Measurements from ENCODE around the gene OSM.

Gene OSM

DNA sequence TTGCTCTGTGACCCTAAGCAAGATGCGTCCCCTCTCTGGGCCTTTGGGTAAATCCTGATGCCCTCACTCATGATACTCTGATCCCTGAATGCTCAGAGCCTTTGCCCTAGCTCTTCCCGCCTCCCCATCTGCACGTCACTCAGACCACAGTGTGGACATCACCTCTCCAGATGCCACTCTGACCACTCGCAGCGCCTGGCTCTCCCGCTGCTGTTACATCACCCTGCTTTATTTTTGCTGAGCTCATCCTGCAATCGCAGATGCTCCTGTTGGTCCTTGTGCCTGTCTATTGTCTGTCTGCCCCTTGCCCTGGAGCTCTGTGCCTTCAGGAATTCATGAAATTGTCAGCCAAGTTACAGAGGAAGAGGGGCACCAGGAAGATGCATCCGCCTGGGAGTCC lies 5.5 kb downstream of the OSM start:
- no peak for DNase-seq

DNA sequence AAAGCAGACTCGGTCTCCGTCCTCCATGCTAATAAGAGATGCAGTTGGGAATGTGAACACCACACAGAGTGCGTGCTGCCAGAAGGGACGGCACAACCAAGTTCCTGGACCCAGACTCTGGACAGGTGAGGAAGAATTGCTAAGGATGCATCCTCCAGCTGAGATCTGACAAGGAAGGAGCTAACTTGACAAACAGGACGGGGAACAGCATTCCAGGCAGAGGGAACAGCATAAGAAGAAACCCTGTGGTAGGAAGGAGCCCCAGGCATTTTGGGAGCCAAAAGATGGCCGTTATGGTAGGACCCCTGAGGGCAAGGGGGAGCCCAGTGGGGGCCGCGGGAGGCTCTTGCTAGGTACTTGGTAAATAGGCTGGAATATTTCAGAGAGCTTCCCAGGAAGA lies 6.0 kb downstream of the OSM start:
- no peak for DNase-seq

- no peak for DNase-seq
Measured at GRCh38 chr22:30260276-30260675, 6.4 kb downstream of the OSM start.

DNA sequence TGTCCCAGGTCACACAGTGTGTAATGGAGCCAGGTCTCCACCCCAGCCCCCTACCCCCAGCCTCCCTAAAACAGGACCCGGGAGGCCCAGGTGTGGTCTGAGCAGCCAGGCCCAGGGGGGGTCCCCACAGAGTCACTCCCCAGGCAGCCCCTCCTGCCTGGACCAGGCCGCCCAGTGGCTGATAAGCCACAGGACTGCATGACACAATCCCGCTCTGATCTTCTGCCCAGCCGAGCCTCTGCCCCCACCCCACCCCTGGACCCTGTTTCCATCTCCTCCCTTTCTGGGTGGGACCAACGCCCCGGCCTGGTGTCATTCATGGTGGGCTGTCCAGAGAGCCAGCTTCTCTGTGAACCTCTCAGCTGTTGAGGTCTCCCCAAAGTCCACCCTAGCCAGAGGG lies 12.3 kb downstream of the OSM start:
- no peak for DNase-seq

DNA sequence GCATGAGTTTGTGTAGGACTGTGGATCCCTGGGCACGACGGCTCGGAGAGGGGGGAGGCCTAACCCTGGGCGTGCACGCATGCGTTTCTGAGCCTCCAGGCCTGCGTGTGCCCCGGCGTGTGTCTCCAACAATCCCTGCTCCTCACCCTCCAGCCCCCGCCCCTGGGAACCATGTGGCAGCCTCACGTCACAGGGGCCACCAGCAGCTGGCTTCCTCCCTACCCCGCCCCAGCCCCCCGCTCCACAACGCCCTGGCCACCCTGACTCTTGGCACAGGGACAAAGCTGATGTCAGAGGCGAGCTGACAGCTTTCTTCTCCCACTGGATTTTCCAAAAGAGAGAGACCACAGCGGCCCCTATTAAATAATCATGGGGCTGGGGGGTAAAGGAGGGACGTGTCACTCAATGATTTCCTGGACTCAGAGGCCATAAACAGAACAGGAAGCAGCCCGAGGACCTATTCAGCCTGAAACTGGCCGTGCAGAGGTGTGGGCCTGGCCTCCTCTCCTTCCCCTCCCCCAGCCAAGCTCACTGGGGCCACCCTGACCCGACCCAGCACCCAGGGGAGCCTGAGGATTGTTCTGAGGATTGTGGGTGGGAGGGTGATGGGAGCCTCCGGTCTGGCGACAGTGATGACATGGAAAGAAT lies 13.3 kb downstream of the OSM start:
- DNase-seq: no peak

- DNase-seq: no peak
Measured at GRCh38 chr22:30252411-30253204, 14.0 kb downstream of the OSM start.

DNA sequence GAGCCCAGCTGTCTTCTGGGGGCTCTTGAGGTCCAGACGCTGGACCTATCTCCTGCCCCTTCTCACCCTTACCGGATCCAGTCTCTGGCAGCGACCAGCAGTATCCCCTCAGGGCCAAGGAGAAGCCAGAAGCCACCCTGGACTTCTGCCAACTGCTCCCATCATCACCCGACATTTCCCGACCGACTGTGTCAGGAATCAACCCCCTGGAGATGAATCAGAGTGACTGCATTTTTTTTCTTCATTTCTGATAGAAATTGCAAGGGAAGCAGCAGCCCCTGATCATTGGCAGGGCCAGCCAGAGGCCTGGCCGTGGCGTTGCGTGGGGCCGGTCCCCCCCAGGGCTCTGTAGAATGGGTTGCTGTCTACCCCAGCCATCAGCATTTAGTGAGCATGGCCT lies 14.9 kb downstream of the OSM start:
- no peak for DNase-seq

DNA sequence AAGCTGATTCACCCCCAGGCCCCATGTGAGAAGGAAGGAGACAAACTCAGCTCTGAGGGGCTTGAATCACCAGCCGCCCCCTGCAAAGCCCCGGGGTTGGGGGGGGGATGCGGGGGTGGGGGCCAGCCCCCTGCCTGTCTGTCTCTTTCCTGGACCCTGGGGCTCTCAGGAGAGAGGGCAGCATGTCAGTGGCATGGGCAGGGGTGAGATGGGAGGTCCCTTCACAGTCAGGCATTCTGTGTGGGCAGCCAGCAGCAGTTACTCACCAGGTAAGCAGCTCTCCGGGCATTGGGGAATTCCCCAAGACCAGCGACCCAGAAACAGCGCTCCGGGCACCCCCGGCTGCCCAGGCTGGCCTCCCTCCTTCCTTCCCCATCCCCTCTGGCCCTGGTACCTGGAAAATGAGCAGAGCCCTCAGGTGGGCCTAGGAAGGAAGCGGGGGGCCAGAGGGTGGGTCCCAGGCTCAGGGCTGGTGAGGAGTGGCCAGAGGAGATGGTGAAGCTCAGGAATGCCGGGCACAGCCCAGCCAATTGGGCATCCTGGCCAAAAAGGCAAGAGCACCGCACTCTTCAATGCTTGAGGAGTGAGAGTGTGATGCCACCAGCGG lies 15.9 kb downstream of the OSM start:
- DNase-seq: no peak

GRCh38 chr22:30250039-30250565 lies 16.5 kb downstream of the OSM start:
- DNase-seq: no peak

DNA sequence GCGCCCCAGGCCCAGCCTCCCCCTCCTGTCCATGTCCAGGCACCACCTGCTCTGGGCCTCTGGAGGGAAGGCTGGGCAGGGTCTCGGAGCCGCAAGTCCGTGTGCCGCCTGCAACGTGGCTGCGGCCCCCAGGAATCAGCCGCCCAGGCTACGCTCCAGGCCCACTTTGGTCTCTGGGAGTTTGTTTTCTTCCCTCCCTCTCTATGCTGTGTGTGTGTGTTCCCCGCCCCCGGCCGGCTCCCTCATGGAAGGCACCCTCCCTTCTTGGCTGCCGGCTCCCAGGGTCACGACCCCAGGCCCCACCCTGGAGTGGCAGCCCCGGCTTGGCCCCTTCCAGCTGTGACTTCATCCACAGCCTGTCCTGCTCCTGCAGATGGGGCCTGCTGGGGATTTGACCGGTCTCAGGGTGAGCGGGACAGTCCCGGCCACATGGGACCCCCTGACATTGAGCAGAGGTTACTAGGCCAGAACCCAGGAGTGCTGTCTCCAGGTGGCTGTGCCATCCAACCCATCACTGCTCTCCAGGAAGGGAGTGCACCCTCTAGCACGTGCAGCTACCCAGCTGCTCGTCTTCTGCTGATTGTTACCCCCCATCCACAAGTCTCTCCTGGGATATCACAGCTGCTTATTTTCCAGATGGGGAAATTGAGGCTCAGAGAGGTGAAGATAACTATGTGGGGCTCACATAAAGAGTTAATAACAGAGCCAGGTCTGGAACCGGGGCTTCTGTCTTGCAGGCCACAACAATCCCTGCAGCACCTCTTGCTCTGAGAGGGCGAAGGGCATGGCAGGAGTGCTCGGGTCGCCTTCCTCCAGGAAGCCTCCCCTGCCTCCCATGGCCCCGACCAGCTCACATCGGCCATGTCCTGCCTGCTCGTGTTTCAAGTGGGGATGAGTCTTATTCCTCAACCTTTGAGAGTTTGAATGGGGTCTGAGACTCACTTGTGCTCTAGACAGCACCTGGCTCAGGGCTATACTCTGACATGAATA lies 17.3 kb downstream of the OSM start:
- DNase-seq: no peak

DNA sequence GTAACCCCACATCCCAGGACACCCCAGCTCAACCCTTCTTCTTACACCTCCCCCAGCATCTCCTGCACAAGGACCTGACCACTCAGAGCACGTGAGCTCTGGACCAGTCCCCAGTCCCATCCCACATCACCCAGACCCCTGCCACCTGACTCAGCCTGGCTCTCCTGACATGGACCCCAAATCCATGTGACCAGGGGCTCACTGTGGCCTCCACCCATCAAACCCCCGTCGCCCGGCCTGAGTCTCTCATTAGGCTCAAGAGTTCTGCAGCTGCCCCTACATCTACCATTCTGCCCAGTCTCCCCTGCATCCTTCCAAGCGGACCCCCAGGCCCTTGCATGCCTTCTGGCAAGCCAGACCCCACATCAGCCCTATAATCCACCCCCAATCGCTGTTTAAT lies 18.2 kb downstream of the OSM start:
- no peak for DNase-seq

DNA sequence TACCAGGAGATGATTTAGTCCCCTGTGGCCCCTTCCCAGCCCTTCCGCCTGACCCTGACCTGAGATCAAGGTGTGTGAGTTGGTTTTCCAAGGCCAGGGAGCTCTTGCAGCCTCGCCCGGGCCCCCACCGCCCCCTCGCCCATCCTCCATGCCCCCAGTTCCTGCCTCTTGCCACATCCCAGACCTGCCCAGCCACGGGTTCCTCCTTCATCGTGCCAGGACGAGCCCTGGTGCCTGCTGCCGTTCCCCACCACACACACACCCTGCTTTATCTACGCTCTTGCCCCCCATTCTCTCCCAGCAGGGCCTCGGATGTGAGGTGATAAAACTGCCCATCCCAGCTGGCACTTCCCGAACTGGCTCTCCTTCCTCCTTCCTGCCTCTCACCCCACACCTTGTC lies 18.7 kb downstream of the OSM start:
- DNase-seq: no peak

DNA sequence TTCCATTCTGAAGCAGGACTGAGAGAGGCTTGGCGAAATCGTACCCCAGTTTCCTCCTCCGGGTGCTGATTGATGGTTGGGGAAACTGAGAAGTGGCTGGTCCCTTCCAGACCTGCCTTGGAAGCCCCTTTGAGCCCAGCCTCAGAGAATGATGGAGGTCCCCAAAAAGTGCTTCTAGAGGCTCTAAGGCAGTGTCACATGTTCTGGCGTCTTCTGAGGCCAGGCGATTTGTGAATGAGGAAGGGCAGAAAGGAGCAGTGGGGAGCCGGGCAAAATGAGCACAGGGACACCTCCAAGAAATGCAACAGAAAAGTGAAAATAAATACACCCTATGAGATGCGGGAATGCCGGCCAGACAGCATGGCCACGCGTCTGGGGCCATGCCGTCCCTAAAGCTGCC lies 19.1 kb downstream of the OSM start:
- DNase-seq: no peak

DNA sequence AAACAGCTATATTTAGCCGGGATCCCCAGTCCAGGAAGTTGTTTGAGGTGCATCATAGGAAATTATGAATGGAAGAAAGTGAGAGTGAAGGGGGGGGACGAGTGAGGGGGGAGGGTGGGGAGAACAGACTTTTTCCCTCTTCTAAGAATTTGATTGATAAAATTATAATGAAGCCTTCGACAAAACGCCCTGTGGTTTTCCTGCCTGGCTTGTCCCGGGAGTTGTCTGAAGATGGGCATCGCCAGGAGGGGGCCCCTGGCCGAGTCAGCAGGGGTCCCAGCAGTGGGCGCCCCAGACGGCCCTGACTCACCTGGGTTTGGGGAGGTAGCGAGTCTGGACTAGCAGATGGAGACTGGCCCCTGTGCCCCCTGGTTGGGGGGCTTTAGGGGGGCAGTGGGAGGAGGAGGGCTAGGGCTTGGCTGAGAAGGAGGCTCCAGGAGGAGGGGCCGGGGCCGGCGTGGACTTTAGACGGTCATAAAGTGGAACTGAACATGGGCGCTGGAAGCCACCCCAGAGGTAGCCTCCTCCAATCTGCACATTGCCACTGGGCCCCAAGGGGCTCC lies 19.8 kb downstream of the OSM start:
- DNase-seq: no peak

GRCh38 chr22:30245985-30246813 lies 20.5 kb downstream of the OSM start, which contains the start of gene LIF:
LIF (minus strand) TSS chr22:30246759; CDS start chr22:30246695, 64 bp downstream.
- DNase-seq: peak; percentile 59

DNA sequence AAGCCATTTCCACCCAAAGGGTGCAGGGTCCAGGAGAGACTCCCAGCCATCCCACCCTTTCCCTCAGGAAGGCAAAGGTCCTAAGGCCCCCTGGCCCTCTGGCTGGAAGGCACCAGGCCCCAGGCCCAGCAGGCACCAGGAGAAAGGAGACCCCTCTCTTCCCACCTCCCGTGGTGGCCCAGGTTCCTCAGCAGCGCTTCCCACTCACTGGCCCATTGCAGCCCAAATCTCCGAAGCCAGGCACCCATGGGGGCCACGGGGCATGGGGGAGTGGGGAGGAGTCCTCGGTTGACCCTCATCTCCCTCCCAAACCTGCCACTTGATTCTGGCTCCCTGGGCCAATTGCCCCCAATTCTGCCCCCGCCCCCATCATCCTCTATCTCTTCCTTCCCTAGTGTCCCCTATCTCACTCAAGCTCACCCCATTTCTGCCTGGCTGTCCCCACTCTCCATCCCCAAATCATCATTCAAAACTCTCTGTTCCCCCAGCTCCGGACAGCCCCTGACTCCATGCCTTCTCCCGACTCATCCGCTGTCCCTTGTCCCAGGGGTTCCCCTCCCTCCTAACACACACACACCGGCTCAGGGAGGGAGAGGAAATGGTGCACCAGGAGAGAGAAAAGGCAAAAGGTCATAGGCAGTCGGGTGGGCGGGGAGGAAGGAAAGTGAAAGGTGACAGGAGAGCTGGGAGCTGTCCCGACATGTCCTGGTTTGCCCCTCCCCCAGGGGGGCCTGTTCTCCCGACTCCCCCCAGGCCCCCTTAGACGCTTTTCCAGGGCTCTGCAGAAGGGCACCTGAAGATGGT lies 21.3 kb downstream of the OSM start:
- DNase-seq: no peak

DNA sequence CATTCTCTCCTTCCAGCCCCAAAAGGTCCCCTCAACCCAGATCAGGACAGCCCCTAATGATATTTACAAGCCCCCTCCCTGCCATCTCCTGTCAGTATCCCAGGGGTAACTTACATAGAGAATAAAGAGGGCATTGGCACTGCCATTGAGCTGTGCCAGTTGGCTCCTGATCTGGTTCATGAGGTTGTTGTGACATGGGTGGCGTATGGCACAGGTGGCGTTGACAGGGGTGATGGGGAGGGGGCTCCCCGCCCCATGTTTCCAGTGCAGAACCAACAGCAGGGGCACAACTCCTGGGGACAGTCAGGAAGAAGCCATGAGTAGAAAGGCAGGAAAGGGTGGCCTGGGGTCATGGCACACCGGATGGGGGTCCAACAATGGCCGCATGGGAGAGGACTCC lies 22.0 kb downstream of the OSM start:
- DNase-seq: no peak

GRCh38 chr22:30244066-30244465 lies 22.6 kb downstream of the OSM start:
- no peak for DNase-seq

- no peak for DNase-seq
Measured at GRCh38 chr22:30243661-30244060, 23.0 kb downstream of the OSM start.

GRCh38 chr22:30241576-30242371 lies 24.9 kb downstream of the OSM start:
- DNase-seq: no peak

All from activated CD8-positive, alpha-beta memory T cell treated with anti-CD3 and anti-CD28 coated beads, Interleukin-2, amount 50 U/mL, for 4 hours (primary cell).